GM12878 (cell line): ENCODE results near the gene PROZ. TPM values are rescaled to one million over a fixed set of nuclear protein-coding genes. Genes with fewer than 3 reads are reported as not detected.

ENCODE experiments used
- ATAC-seq: fragments of 200-7000 bp; cut with Tn5 transposase; 3 replicates; pipeline ENCODE4 v1.9.1; 2020; ENCODE audit warnings: mild to moderate bottlenecking, moderate library complexity
- BruUV-seq: library from RNA; stranded (reverse); fragments of 400-500 nt; replicated peaks from 2 replicates; lab custom pipeline; 2021; lab: Mats Ljungman, UMichigan
- CTCF ChIA-PET: fragments of 300-600 bp; sonication (Branson Sonifier 250); formaldehyde crosslinking; extraction: SDS; loops from one replicate; lab custom pipeline; 2021; ENCODE audit warnings: inconsistent platforms; lab: Yijun Ruan, JAX
- POLR2A ChIA-PET: fragments of 350-600 bp; formaldehyde crosslinking; extraction: SDS; loops from one replicate; lab custom pipeline; 2021; ENCODE audit warnings: inconsistent platforms; lab: Charles Lee
- RAD21 ChIA-PET: fragments of 300-600 bp; sonication (Branson Sonifier 250); formaldehyde crosslinking; loops from one replicate; lab custom pipeline; 2023; ENCODE audit warnings: antibody characterized with exemption; ENCODE audit not compliant: unreplicated experiment; lab: Charles Lee
- SMC1A ChIA-PET: fragments of 300-600 bp; sonication (Branson Sonifier 250); formaldehyde crosslinking; loops from one replicate; lab custom pipeline; 2023; ENCODE audit not compliant: unreplicated experiment, uncharacterized antibody; lab: Charles Lee
- DNase-seq: peaks from one replicate; pipeline ENCODE4 v3.0.0-alpha.2; 2011; ENCODE audit warnings: low read depth, low spot score
- FAIRE-seq: peaks from 3 replicates; lab custom pipeline; 2011; peaks lifted over from hg19 to GRCh38; lab: Jason Lieb, UNC
- H2AFZ ChIP-seq: 2 replicates; pipeline ENCODE4 v1.6.0; 2011; ENCODE audit warnings: low read depth, low read length, control low read depth; ENCODE audit not compliant: control insufficient read depth
- H3K27ac ChIP-seq: 2 replicates; pipeline ENCODE4 v1.5.1; 2011; ENCODE audit warnings: control low read depth; ENCODE audit not compliant: control insufficient read depth, insufficient read depth
- H3K27me3 ChIP-seq, 2 experiments: replicated peaks in 1 of 2; 2 replicates each; pipeline versions ENCODE4 v1.6.0 to v1.6.1; 2011; ENCODE audit warnings: low read length in 1 of 2; ENCODE audit not compliant: control insufficient read depth in 2 of 2, insufficient read depth in 2 of 2
- H3K36me3 ChIP-seq, 2 experiments: 2 replicates each; pipeline ENCODE4 v1.5.1; 2011; ENCODE audit warnings: low read length in 1 of 2; ENCODE audit not compliant: control insufficient read depth in 2 of 2, insufficient read depth in 2 of 2
- H3K4me1 ChIP-seq: 2 replicates; pipeline ENCODE4 v1.6.1; 2011; ENCODE audit warnings: mild to moderate bottlenecking, low read length, moderate library complexity, mixed read lengths; ENCODE audit not compliant: control insufficient read depth, insufficient read depth
- H3K4me2 ChIP-seq: 2 replicates; pipeline ENCODE4 v1.6.0; 2011; ENCODE audit warnings: control low read depth; ENCODE audit not compliant: control insufficient read depth, insufficient read depth
- H3K4me3 ChIP-seq: fragments of 200-600 bp; sonication (generic); 2 replicates; pipeline ENCODE4 v1.5.1; 2016
- H3K79me2 ChIP-seq: 2 replicates; pipeline ENCODE4 v1.6.0; 2011; ENCODE audit warnings: low read length; ENCODE audit not compliant: control insufficient read depth, insufficient read depth
- H3K9ac ChIP-seq: 2 replicates; pipeline ENCODE4 v1.8.0; 2011; ENCODE audit warnings: low read length, control low read depth, mixed read lengths; ENCODE audit not compliant: control insufficient read depth, insufficient read depth
- H3K9me3 ChIP-seq: replicated peaks from 3 replicates; pipeline ENCODE4 v1.5.1; 2011; ENCODE audit warnings: mild to moderate bottlenecking, low read length; ENCODE audit not compliant: control insufficient read depth, insufficient read depth
- H4K20me1 ChIP-seq: 2 replicates; pipeline ENCODE4 v1.6.0; 2011; ENCODE audit not compliant: control insufficient read depth, insufficient read depth
- BACH1 ChIP-seq: fragments of 450-650 bp; IDR thresholded peaks from 2 replicates; pipeline ENCODE4 v1.6.1; 2017; ENCODE audit warnings: mild to moderate bottlenecking, borderline replicate concordance
- BHLHE40 ChIP-seq, 2 experiments: fragments of 450-650 bp in 1 of 2; IDR thresholded peaks; 2 replicates each; pipeline ENCODE4 v1.6.1; 2011 to 2017; ENCODE audit warnings: low read depth in 2 of 2, borderline replicate concordance in 1 of 2, improper control_type of control experiment in 1 of 2, low read length in 1 of 2, mild to moderate bottlenecking in 1 of 2
- ELK1 ChIP-seq: IDR thresholded peaks from 2 replicates; pipeline ENCODE4 v1.6.1; 2012; ENCODE audit warnings: low read depth, low read length, improper control_type of control experiment
- EZH2 ChIP-seq: IDR thresholded peaks from 2 replicates; pipeline ENCODE4 v1.6.1; 2012; ENCODE audit warnings: low read depth, mild to moderate bottlenecking, control low read depth, inconsistent platforms, low read length, borderline replicate concordance; ENCODE audit not compliant: control insufficient read depth
- FOS ChIP-seq: IDR thresholded peaks from 3 replicates; pipeline ENCODE4 v1.6.1; 2011; ENCODE audit warnings: borderline replicate concordance; ENCODE audit not compliant: insufficient read length; ENCODE audit errors: extremely low read depth
- HCFC1 ChIP-seq: fragments of 150-350 bp; IDR thresholded peaks from 2 replicates; pipeline ENCODE4 v1.6.1; 2014; ENCODE audit warnings: low read length
- IRF3 ChIP-seq: fragments of 450-650 bp; IDR thresholded peaks from 2 replicates; pipeline ENCODE4 v1.6.1; 2014; ENCODE audit warnings: mild to moderate bottlenecking
- NFYB ChIP-seq: IDR thresholded peaks from 2 replicates; pipeline ENCODE4 v1.6.1; 2011; ENCODE audit warnings: low read depth, mild to moderate bottlenecking, low read length, improper control_type of control experiment, moderate library complexity; ENCODE audit not compliant: insufficient read depth
- NR2C2 ChIP-seq: IDR thresholded peaks from 2 replicates; pipeline ENCODE4 v1.6.1; 2011; ENCODE audit warnings: borderline replicate concordance, low read depth; ENCODE audit not compliant: control insufficient read depth, insufficient read length
- NR2F1 ChIP-seq: fragments of 450-650 bp; conservative IDR thresholded peaks from 2 replicates; pipeline ENCODE4 v1.6.1; 2017; ENCODE audit warnings: mild to moderate bottlenecking
- RELA ChIP-seq: fragments of 450-650 bp; IDR thresholded peaks from 2 replicates; pipeline ENCODE4 v1.8.0; 2014; ENCODE audit warnings: borderline replicate concordance; ENCODE audit not compliant: partially characterized antibody
- SRF ChIP-seq, 2 experiments: IDR thresholded peaks; 2 replicates each; pipeline ENCODE4 v1.6.1; 2011; ENCODE audit warnings: low read depth in 2 of 2, low read length in 2 of 2, mild to moderate bottlenecking in 1 of 2, moderate library complexity in 1 of 2
- STAT1 ChIP-seq: fragments of 450-650 bp; conservative IDR thresholded peaks from 2 replicates; pipeline ENCODE4 v1.6.1; 2014; ENCODE audit warnings: antibody characterized with exemption, mild to moderate bottlenecking
- TAF1 ChIP-seq: IDR thresholded peaks from 2 replicates; pipeline ENCODE4 v1.6.1; 2011; ENCODE audit warnings: mild to moderate bottlenecking, low read depth, low read length, borderline replicate concordance
- TCF3 ChIP-seq: IDR thresholded peaks from 2 replicates; pipeline ENCODE4 v1.6.1; 2012; ENCODE audit warnings: low read depth, mild to moderate bottlenecking, low read length, borderline replicate concordance; ENCODE audit not compliant: insufficient read depth
- ZNF207 ChIP-seq: fragments of 450-650 bp; IDR thresholded peaks from 2 replicates; pipeline ENCODE4 v1.6.1; 2014; ENCODE audit warnings: antibody characterized with exemption, mild to moderate bottlenecking, borderline replicate concordance
- WGBS: methylation state at CpG from one replicate; pipeline ENCODE4 v1.1.6; 2016; ENCODE audit warnings: low lambda C conversion rate; ENCODE audit not compliant: insufficient replicate concordance, insufficient coverage; ENCODE audit errors: missing lambda C conversion rate; 5-methylcytosine and 5-hydroxymethylcytosine counted together
- in situ Hi-C: fragments of 300-500 bp; cut with MboI; formaldehyde crosslinking; loops from 9 replicates; pipeline ENCODE4 v1.14.3; 2018; ENCODE audit warnings: mixed read lengths
- intact Hi-C: fragments of 100-400 bp; cut with micrococcal nuclease; formaldehyde crosslinking; loops from one replicate; pipeline ENCODE4 v1.14.2; 2022; ENCODE audit not compliant: unreplicated experiment
- polyA plus RNA-seq, 11 experiments: library from polyadenylated mRNA; depleted of rRNA in 4 of 11; unstranded in 6 of 11; stranded (reverse) in 5 of 11; fragments of >200 nt; fragmentation: Nextera tagmentation in 4 of 11; fragmentation: Illumina TruSeq in 1 of 11; extraction: Ambion mirVana in 4 of 11; extraction: Trizol in 1 of 11; gene quantifications; 1 replicate in 1 of 11; 2 replicates in 10 of 11; pipeline versions ENCODE4 v1.2.1 to v1.2.3, GENCODE V29; 2011 to 2016; ENCODE audit warnings: inconsistent platforms in 2 of 11, missing spikeins in 2 of 11, low read depth in 1 of 11
- total RNA-seq, 4 experiments: library from RNA; depleted of rRNA in 3 of 4; stranded (reverse); fragments of >200 nt in 3 of 4; fragmentation: Illumina TruSeq in 1 of 4; extraction: Trizol in 1 of 4; gene quantifications; 2 replicates each; pipeline versions ENCODE4 v1.2.1 to v1.2.3, GENCODE V29; 2013 to 2021

The PROZ gene
- total and polyA plus RNA-seq, 10 of the 15 experiments (the other 5 are each of a cell fraction or from before 2014, with no cell fraction given) = 0.07 to 0.24 (median 0.21) TPM; not detected in 7

GRCh38 chr13:113182046-113182445 lies 23.6 kb downstream of the PROZ start:
- no peaks in the 10 kb centered on the region for H4K20me1 ChIP-seq
- SMC1A ChIA-PET = interaction anchor here (0.7 kb wide), 1 partner anchor 67 kb away, joined by 3 read pairs; no protein-coding TSS in a partner anchor
- no peak overlapping the region for H3K4me2 ChIP-seq
- ATAC-seq (no peak), FAIRE-seq (no peak), DNase-seq (no peak)
- CTCF ChIA-PET = no interaction called here
- no peak overlapping the region for H3K27ac ChIP-seq
- POLR2A ChIA-PET = no interaction called here
- 98% methylated on average over 4 of the region's 4 CpGs for WGBS
- TF ChIP-seq NFYB (no peak), ZNF207 (no peak), TCF3 (no peak), BHLHE40 (IDR thresholded peaks at IDR 0.05; ENCODE audit: borderline replicate concordance in 1 of 2, low read depth in 2 of 2, low read length in 1 of 2) (no peak), TAF1 (no peak), EZH2 (no peak), STAT1 (no peak), HCFC1 (no peak), NR2C2 (no peak), NR2F1 (no peak), IRF3 (no peak), ELK1 (no peak), RELA (no peak), BACH1 (no peak), FOS (no peak), SRF (IDR thresholded peaks at IDR 0.05; ENCODE audit: low read depth in 2 of 2, low read length in 2 of 2) (no peak)
- H3K4me1 ChIP-seq = peaks cover 11% of the 10 kb centered on the region
- BruUV-seq = no TSS peak
- RAD21 ChIA-PET = no interaction called here
- H2AFZ ChIP-seq = no peak overlapping the region
- no peaks in the 10 kb centered on the region for H3K27me3 ChIP-seq
- peaks cover 17 to 24% of the 10 kb centered on the region in 2 experiments for H3K36me3 ChIP-seq
- no peaks in the 10 kb centered on the region; the same call in 1 of the 2 replicates for H3K79me2 ChIP-seq
- H3K9ac ChIP-seq = no peak overlapping the region
- H3K9me3 ChIP-seq = no peaks in the 10 kb centered on the region; the same call in 2 of the 3 replicates
- in situ Hi-C loops (no loop called here), intact Hi-C loops (no loop called here)
- no peak overlapping the region for H3K4me3 ChIP-seq
